H1 (cell line): ENCODE results near the gene EHD4. TPM values are rescaled to one million over a fixed set of nuclear protein-coding genes. Genes with fewer than 3 reads are reported as not detected.

Experiments
- CHD1 ChIP-seq: IDR thresholded peaks from 2 replicates; pipeline ENCODE4 v1.6.1; 2012; ENCODE audit warnings: low read depth, low read length, improper control_type of control experiment
- CTBP2 ChIP-seq: IDR thresholded peaks from 2 replicates; pipeline ENCODE4 v1.7.0; 2011; ENCODE audit warnings: borderline replicate concordance, mild to moderate bottlenecking, moderate library complexity, mixed read lengths, low read length; ENCODE audit not compliant: insufficient read depth, insufficient read length
- EZH2 ChIP-seq: fragments of 200-600 bp; sonication (generic); IDR thresholded peaks from 2 replicates; pipeline ENCODE4 v1.7.1; 2012; ENCODE audit warnings: low read depth, mild to moderate bottlenecking, moderate library complexity, low read length, inconsistent platforms; ENCODE audit not compliant: severe bottlenecking
- RBBP5 ChIP-seq: IDR thresholded peaks from 2 replicates; pipeline ENCODE4 v1.7.1; 2012; ENCODE audit warnings: low read depth, mild to moderate bottlenecking, inconsistent platforms, low read length, moderate library complexity, borderline replicate concordance
- SP2 ChIP-seq: IDR thresholded peaks from 2 replicates; pipeline ENCODE4 v1.6.1; 2012; ENCODE audit warnings: mild to moderate bottlenecking, low read length, inconsistent platforms
- SRF ChIP-seq: IDR thresholded peaks from 2 replicates; pipeline ENCODE4 v1.6.1; 2011; ENCODE audit warnings: mild to moderate bottlenecking, low read depth, low read length, moderate library complexity
- polyA plus RNA-seq, 7 experiments: library from polyadenylated mRNA; depleted of rRNA in 3 of 7; stranded (reverse) in 5 of 7; unstranded in 2 of 7; fragments of >200 nt in 5 of 7; fragments of 200-250 nt in 2 of 7; gene quantifications; 1 replicate in 5 of 7; 2 replicates in 1 of 7; 4 replicates in 1 of 7; pipeline versions ENCODE4 v1.2.1 to v1.2.3, GENCODE V29; 2011 to 2013; ENCODE audit warnings: missing spikeins in 2 of 7, mixed read lengths in 2 of 7
- total RNA-seq: library from RNA; stranded (reverse); fragmentation: NEBNext Ultra II Directional; extraction: Animal tissue kit (Norgen Biotek cat#: 25700); gene quantifications from 2 replicates; pipeline ENCODE4 v1.2.1, GENCODE V29; 2021
- TF ChIP-seq, protein P1 (sequence below): fragments of 300-600 bp; sonication (generic); IDR thresholded peaks from 2 replicates; pipeline ENCODE4 v1.7.1; 2012; ENCODE audit warnings: low read length, moderate library complexity, mild to moderate bottlenecking, inconsistent platforms; ENCODE audit not compliant: insufficient replicate concordance

Gene EHD4
- total and polyA plus RNA-seq, 2 of the 8 experiments (the other 6 are each of a cell fraction or from before 2014, with no cell fraction given) = 17.5 to 24.5 TPM

DNA sequence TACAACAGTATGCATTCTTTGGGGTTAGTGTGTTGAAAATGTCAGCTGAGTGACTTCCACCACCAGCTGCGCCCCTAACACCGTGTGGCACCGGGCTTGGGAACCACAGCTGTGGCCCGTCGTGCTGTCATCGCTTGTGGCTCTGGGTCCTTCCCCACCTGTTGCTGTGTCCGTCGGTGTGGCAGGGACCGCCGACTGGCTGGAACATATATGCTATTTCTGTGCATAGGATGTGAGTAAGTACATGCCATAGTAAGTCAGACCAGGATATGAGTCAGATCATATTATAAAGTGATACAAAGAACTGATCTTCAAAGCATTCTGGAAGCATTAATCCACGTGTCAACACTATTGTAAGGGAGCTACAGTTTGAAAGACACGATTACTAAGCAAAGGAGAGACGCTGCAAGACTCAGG lies 31.9 kb downstream of the EHD4 start (continued):
- TF ChIP-seq EZH2 (no peak), SP2 (no peak), CTBP2 (no peak), RBBP5 (no peak), CHD1 (no peak), SRF (no peak)
- TF ChIP-seq, protein P1, sequence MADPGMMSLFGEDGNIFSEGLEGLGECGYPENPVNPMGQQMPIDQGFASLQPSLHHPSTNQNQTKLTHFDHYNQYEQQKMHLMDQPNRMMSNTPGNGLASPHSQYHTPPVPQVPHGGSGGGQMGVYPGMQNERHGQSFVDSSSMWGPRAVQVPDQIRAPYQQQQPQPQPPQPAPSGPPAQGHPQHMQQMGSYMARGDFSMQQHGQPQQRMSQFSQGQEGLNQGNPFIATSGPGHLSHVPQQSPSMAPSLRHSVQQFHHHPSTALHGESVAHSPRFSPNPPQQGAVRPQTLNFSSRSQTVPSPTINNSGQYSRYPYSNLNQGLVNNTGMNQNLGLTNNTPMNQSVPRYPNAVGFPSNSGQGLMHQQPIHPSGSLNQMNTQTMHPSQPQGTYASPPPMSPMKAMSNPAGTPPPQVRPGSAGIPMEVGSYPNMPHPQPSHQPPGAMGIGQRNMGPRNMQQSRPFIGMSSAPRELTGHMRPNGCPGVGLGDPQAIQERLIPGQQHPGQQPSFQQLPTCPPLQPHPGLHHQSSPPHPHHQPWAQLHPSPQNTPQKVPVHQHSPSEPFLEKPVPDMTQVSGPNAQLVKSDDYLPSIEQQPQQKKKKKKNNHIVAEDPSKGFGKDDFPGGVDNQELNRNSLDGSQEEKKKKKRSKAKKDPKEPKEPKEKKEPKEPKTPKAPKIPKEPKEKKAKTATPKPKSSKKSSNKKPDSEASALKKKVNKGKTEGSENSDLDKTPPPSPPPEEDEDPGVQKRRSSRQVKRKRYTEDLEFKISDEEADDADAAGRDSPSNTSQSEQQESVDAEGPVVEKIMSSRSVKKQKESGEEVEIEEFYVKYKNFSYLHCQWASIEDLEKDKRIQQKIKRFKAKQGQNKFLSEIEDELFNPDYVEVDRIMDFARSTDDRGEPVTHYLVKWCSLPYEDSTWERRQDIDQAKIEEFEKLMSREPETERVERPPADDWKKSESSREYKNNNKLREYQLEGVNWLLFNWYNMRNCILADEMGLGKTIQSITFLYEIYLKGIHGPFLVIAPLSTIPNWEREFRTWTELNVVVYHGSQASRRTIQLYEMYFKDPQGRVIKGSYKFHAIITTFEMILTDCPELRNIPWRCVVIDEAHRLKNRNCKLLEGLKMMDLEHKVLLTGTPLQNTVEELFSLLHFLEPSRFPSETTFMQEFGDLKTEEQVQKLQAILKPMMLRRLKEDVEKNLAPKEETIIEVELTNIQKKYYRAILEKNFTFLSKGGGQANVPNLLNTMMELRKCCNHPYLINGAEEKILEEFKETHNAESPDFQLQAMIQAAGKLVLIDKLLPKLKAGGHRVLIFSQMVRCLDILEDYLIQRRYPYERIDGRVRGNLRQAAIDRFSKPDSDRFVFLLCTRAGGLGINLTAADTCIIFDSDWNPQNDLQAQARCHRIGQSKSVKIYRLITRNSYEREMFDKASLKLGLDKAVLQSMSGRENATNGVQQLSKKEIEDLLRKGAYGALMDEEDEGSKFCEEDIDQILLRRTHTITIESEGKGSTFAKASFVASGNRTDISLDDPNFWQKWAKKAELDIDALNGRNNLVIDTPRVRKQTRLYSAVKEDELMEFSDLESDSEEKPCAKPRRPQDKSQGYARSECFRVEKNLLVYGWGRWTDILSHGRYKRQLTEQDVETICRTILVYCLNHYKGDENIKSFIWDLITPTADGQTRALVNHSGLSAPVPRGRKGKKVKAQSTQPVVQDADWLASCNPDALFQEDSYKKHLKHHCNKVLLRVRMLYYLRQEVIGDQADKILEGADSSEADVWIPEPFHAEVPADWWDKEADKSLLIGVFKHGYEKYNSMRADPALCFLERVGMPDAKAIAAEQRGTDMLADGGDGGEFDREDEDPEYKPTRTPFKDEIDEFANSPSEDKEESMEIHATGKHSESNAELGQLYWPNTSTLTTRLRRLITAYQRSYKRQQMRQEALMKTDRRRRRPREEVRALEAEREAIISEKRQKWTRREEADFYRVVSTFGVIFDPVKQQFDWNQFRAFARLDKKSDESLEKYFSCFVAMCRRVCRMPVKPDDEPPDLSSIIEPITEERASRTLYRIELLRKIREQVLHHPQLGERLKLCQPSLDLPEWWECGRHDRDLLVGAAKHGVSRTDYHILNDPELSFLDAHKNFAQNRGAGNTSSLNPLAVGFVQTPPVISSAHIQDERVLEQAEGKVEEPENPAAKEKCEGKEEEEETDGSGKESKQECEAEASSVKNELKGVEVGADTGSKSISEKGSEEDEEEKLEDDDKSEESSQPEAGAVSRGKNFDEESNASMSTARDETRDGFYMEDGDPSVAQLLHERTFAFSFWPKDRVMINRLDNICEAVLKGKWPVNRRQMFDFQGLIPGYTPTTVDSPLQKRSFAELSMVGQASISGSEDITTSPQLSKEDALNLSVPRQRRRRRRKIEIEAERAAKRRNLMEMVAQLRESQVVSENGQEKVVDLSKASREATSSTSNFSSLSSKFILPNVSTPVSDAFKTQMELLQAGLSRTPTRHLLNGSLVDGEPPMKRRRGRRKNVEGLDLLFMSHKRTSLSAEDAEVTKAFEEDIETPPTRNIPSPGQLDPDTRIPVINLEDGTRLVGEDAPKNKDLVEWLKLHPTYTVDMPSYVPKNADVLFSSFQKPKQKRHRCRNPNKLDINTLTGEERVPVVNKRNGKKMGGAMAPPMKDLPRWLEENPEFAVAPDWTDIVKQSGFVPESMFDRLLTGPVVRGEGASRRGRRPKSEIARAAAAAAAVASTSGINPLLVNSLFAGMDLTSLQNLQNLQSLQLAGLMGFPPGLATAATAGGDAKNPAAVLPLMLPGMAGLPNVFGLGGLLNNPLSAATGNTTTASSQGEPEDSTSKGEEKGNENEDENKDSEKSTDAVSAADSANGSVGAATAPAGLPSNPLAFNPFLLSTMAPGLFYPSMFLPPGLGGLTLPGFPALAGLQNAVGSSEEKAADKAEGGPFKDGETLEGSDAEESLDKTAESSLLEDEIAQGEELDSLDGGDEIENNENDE = no peak
